Transverse colon (tissue), 3 donors: ENCODE measurements around the gene STXBP5L.

ENCODE experiments used
- CTCF ChIP-seq, 5 experiments: fragments of 200-600 bp in 3 of 5; fragments of 450-650 bp in 2 of 5; sonication (generic) in 3 of 5; IDR thresholded peaks; 1 replicate in 2 of 5; 2 replicates in 3 of 5; pipeline ENCODE4 v1.5.1; 2016 to 2017; ENCODE audit warnings: antibody characterized with exemption in 5 of 5, inconsistent platforms in 3 of 5, mild to moderate bottlenecking in 2 of 5, moderate library complexity in 1 of 5
- POLR2A ChIP-seq: fragments of 450-650 bp; IDR thresholded peaks from one replicate; pipeline ENCODE4 v1.6.1; 2016; ENCODE audit warnings: antibody characterized with exemption, mild to moderate bottlenecking, moderate library complexity

DNA sequence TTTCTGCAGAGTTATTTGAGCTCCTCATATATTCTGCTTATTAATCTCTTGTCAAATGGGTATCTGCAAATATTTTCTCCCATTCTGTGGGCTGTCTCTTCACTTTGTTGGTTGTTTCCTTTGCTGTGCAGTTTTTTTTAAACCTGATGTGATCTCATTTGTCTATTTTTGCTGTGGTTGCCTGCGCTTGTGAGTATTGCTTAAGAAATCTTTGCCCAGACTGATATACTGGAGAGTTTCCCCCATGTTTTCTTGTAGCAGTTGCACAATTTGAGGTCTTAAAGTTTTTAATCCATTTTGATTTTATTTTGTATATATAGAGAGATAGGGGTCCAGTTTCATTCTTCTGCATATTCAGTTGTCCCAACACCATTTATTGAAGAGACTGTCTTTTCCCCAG, 535.5 kb downstream of the STXBP5L start:
- TF ChIP-seq POLR2A (no peak), CTCF (IDR thresholded peaks at IDR 0.05) (no peak)
